ENCODE data around the gene MRM2.

- no peak for TF ChIP-seq POLR2A (IDR thresholded peaks at IDR 0.05)
- TF ChIP-seq CTCF (IDR thresholded peaks at IDR 0.05), result no peak
These were observed 41.4 kb downstream of the MRM2 start for GRCh38 chr7:2200584-2200980.

Measured in right lobe of liver (tissue), 4 donors.